HG03439 (cell line): ENCODE measurements around the gene QSOX2.

Experiments
- ATAC-seq: cut with Tn5 transposase; IDR thresholded peaks from one replicate; pipeline ENCODE4 v1.9.1; 2021; ENCODE audit warnings: mild to moderate bottlenecking, moderate library complexity; ENCODE audit not compliant: unreplicated experiment

The QSOX2 gene

GRCh38 chr9:136252846-136253245 is 7.2 kb upstream of the QSOX2 start:
- ATAC-seq: no peak

DNA sequence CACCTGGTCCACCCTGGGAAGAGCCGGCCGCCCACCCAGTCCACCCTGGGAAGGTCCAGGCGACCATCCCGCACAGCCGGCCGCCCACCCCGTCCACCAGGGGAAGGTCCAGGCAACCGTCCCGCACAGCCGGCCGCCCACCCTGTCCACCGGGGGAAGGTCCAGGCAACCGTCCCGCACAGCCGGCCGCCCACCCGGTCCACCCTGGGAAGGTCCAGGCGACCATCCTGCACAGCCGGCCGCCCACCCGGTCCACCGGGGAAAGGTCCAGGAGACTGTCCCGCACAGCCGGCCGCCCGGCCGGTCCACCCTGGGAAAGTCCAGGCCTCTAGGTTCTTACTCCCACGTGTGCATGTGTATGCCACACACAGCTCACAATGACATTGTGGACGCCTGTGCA is 6.7 kb upstream of the QSOX2 start:
- ATAC-seq: no peak

DNA sequence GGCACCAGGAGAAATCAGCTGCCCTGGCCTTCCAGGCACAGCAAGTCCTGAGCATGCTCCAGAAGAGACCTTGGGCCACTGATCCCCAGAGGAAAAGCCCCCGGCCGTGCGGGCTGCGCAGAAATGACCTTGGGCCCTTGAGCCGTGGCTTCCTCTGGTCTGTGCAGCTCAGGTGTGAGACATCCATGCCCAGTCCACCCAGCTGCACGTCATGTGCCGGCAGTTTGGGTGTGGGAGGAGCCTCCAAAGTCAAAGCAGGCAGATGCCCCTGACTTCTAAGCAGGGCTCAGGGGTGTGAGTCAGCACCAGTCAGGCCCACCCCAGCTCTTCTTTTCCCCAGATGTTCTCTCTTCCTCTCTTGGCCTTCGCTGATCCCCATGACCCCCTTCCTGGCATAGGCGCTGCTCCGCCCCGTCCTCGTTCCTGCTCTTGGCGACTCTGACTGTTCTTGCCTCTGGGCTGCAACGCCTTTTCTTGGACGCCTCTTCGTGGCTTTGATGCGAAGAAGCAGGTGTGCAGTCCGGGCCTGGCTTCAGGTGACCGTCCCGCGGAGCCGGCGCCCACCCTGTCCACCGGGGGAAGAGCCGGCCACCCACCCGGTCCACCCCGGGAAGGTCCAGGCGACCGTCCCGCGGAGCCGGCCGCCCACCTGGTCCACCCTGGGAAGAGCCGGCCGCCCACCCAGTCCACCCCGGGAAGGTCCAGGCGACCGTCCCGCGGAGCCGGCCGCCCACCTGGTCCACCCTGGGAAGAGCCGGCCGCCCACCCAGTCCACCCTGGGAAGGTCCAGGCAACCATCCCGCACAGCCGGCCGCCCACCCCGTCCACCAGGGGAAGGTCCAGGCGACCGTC is 5.9 kb upstream of the QSOX2 start:
- no peak for ATAC-seq

GRCh38 chr9:136250676-136251075 is 5.1 kb upstream of the QSOX2 start:
- ATAC-seq: no peak

DNA sequence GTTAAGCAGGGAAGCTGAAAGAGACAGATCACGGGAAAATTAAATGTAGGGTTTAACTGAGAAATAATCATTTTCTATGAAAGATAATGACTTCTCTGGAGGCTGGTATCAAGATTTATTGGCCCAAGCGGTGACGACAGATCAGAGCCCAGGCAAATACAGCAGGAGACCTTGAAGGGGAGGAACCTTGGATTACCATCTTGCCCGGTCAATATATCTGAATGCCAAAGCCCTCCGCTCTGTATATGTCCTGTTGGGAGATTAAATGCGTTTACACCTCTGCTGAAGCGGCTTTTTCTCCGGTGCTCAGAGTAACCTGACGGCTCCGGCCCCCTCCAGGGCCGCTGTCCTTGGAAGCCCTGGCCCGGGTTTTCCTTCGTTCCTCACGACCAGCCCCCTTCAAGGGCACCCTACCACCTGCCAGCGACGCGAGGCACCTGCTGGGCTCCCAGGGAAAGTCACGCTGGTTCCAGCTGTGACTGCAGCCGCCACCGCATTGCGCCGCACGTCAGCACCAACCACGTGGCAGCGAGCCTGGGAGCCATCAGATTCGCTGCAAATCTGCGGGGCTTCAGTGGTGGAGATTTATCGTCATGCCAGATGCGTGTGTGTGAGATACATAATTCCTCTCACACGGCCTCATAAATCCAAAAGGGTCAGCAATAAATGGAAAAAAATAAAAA is 4.4 kb upstream of the QSOX2 start:
- no peak for ATAC-seq

DNA sequence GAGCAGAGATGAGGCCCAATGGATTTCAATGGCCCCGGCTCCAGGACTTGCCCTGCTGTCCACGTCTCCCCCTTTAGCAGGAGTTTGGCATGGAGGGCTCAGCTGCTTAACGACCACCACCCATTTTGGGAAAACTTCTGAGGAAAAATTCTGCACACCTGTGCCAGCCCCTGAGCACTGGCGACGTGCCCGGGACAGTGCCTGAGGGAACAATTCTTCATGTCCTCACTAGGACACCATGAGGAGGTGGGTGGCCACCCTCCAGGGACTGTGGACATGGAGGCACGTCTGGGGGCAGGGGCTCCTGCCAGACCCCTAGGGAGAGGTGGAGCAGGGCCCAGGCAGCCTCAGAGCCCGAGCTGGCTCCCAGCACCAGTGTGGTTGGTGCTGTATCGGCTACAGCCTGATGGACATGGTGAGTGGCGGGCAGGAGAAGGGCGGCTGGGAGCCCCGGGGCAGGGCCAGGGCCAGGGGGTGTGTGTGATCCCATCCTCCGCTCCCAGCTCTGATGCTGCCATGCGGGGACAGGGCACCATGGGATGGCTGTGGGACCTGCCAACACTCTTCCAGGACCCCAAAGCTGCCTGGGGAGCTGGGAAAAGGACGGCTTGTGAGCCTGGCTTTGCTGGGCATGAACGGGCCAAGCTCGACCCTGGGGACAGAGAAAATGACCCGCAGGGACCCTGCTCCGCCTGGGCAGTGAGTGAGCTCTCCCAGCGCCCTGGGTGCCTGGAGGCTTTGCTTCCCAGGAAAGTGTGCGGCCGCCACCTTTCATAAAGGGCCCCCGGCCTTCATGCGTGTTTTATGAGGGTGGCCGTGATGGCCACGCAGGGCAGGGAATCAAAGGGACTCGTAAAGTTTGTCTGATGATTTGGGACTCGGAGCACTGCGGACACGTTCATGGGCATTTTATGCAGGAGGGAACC is 3.6 kb upstream of the QSOX2 start:
- no peak for ATAC-seq

DNA sequence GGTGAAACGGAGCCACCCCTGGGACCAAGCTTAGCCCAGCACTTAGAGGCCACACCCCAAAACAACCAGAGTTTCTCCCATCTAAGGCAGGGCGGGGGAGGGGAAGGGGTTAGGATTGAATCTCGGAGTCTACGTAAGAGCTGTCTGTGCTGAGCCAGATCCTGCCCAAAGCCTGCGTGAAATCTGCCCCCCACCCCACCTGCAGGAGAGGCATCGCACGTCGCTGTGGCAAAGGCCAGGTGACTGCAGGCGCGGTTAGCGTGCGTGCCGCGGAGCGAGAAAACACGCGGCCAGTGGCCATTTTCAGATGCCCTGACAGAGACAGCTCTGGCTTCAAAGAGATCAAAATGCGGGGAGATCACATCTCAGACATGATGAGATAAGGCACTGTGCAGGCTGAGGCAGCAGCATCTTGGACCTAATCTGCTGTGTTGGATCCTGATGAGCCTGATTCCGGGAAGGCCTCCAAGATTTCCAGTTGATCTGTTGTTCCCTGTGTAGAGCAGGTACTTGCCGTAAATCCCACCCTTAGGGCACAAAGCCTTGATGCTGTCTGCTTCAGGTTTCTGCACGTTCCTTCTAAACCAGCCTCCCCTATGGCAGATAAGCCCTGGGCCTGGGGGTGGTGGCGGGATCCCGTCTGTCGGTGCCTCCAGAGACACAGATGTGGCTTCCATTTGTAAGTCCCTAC is 2.5 kb upstream of the QSOX2 start:
- no peak for ATAC-seq

DNA sequence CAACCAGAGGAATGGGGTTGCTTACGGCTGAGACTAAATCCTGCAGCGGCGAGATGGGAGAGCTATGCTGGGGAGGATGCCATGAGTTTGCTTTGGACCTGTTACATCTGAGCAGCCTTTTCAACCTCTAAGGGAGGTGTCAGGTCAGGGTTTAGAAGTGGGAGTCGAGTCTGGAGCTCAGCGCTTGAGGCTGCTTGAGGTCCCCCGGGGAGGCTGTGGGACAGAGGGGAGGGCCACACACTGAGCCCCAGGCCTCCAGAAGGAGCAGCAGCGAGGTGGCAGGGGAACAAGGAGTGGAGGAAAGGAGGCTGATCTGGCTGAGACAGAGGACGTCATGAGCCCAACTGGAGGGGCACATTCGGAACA is 1.9 kb upstream of the QSOX2 start:
- no peak for ATAC-seq

GRCh38 chr9:136246849-136247550 is 1.4 kb upstream of the QSOX2 start:
- no peak for ATAC-seq

GRCh38 chr9:136244969-136245218 is 718 bp downstream of the QSOX2 start:
- ATAC-seq: no peak

DNA sequence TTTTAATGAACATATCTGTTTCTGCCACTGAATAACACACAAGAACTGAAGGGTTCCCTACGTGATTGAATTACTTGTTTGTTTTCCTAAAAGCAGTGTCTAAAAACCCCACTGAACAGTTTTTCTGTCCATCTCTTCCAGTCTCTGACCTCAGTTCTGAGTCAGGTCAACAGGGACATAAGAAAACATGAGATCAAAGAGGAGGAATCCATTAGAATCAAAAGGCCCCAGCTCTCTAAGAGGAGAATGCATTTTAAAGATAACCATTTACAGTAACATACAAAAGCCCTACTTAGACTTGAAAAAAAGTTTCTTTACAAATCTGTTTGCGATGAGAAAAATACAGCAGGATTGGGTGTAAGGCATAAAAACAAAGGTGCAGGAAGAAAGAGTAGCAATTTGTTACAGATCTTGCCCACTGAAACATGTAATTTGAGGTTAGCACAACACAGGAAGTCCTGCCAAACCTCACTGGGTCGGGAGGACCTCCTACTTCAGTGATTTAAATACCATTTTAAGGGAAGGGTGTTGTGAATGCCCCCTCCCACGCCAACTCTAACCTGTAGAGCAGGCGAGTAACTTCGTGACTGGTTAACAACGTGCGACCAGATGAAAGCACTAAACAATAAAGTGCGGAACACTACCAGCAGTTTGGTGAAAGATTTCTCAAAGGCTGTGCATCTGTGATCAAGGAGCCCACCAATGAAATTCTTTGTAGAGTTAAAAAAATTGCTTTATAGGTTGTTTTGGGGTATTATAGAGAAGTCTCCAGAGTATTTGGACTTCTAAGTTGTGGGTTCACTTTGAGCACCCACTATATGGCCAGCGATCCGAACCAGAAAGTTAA is 1.3 kb downstream of the QSOX2 start:
- ATAC-seq: no peak

- no peak for ATAC-seq
Observed at GRCh38 chr9:136243631-136244030, 2.0 kb downstream of the QSOX2 start.

GRCh38 chr9:136242918-136243525 is 2.6 kb downstream of the QSOX2 start:
- no peak for ATAC-seq

GRCh38 chr9:136242248-136242647 is 3.4 kb downstream of the QSOX2 start:
- ATAC-seq: no peak

DNA sequence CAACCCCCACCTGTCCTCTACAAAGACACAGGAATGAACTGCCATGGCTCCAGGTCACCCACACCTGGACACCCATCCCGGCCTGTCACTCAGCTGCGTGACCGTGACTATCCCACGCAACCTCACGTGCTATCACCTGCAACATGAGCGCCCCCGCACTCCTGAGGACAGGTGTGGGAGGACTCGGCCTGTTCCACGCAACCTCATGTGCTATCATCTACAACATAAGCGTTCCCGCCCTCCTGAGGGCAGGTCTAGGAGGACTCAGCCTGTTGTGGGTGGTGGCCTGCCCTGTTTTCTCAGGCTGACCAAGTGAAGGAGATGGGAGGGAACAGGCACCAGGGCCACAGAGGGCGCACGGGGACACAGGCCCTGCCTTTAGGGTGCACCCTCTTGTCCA is 4.1 kb downstream of the QSOX2 start:
- no peak for ATAC-seq

DNA sequence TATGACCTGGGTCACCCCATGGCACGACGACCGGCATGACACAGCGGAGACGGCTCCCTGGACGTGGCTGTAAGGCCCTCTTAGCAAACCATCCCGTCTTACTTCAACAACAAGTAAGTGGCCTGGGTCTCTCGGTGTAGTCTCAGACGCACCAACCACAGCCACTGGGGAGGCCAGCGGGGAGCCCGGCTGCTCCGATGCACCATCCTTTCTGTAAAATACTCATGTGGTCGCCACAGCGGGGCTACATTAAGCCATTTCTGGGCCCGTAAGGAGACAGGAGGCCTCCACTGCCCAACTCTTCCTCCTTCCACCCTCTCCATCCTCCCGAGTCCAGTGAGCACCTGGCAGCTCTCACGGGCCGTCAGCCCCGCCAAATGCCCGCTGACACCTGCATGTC is 4.7 kb downstream of the QSOX2 start:
- no peak for ATAC-seq

DNA sequence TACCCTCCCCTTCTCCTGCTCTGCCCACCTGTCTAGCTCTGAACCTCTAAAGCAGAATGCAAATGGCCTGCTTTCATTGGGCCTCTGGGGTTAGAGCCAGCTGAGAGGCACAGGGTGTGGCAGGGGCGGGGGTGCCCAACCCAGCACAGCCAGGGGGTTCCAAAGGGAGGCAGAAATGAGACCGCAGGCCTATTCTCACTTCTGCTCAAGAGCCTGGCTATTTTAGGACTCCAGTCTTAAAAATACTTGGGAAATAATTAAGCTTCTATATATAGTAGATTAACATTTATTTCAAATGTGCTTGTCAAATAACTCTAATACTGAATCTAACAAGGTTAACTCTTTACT is 5.7 kb downstream of the QSOX2 start:
- no peak for ATAC-seq

DNA sequence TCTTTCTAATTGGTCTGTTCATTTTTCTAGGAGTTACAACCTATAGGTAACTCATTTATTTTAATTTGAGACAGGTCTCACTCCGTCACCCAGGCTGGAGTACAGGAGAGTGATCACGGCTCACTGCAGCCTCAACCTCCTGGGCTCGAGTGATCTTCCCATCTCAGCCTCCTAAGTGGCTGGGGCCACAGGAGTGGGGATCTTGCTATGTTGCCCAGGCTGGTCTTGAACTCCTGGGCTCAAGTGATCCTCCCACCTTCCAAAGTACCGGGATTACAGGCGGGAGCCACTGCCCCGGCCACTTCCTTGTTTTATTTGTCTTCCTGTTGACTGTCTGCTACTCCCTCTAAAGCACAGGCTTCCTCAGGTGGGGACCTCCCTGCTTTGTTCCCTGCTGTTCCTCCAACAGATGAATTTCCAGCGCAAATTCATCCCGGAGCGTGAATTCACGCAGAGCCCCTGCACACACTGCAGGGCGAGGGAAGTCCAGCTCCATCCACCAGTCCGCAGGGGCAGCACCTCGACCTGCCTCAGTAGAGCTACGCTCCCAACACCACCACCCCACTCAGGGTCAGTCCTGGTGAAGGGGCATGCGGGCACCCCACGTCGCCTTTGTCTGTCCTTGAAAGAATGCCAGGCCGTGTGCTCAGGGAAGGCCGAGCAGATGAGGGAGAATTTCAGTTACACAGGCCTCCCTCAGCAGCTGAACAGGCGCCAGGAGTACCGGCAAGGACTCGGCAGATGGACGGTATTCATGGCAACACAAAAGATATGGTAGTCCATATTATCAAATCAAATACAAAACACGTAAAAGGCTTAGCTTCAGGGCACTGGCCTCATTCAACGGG is 6.3 kb downstream of the QSOX2 start:
- no peak for ATAC-seq
